HuH-7.5 (cell line): ENCODE data around the gene PLEKHM1.
"Not testable (repeated sequence)": the region's sequence is repeated elsewhere in the genome, so short reads cannot be mapped to it uniquely, and the experiment has no call there.

Experiments used
- DNase-seq: peaks from one replicate; pipeline ENCODE4 v3.0.0; 2011; ENCODE audit warnings: low spot score

Gene PLEKHM1

GRCh38 chr17:45490615-45491433 is at the start of gene PLEKHM1:
Gene PLEKHM1, minus strand, starts transcription at chr17:45490721. Its CDS starts 8,237 bp downstream, at chr17:45482484.
- peak; percentile 42 for DNase-seq

- DNase-seq, result not testable (repeated sequence)
Measured at GRCh38 chr17:45538168-45538567, 47.6 kb upstream of the PLEKHM1 start.

DNA sequence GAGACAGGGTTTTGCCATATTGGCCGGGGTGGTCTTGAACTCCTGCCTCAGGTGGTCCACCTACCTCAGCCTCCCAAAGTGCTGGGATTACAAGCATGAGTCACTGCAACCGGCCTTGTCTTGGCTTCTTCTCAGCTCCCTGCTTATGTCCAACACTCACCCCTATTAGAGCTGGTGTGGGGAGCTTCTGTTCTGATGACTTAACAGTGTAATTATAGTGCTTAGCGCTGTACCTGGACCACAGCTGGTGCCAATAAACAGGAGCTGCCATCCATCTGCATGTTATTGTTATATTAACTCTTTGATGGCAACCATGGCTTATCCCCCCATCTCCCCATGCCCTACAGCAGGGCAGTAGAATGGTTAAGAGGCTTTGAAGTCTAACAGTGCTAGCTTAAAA is 15.6 kb upstream of the PLEKHM1 start:
- DNase-seq, result not testable (repeated sequence)

DNA sequence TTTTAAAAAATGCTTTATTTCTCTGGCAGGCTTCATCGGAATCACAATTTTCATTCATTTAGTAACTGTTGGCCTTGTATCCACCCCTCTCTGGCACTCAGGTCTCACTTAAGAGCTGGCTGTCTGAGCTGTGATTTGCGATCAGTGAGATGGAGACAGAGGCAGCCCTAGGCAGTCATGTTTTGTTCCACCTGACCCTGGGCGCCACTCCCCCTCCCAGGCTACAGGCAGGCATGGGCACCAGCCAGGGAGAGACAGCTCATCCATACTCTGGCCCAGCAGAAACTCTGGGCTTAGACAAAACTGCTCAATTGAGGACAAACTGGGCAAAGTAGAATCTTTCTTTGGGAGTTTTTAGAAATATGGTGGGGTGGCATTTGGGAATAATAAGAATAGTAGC is 14.7 kb upstream of the PLEKHM1 start:
- DNase-seq, result not testable (repeated sequence)

DNA sequence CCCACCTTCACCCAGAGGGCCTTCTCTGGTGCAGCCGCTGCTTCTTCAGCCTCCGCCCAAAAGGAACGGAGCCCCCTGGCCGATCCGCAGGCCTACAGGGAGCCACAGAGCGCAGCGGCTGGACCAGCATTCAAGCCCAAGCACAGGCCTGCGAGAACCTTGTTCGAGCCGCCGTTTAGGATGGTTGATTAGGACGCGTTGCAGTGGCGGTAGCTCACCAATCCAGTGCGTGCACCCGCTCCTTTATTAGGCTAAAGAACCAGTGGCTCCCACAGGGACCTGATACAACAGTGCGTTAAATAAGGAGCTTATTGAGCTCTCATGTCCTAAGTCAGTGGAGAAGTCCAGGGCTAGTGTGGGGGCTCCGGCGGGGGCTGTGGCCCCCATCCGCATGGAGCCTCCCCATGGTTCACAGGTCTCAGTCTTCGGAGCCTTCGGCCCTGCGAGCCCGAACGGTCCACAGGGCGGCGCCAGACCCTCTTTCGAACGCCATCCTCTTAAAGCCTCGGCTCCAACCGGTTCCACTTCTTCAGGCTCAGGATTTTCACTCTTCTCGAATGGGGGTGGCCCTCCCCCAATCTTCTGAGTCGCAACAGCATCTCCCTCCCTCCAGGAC is 10.7 kb upstream of the PLEKHM1 start:
- DNase-seq, result not testable (repeated sequence)

GRCh38 chr17:45500478-45500877 is 10.0 kb upstream of the PLEKHM1 start:
- not testable (repeated sequence) for DNase-seq

DNA sequence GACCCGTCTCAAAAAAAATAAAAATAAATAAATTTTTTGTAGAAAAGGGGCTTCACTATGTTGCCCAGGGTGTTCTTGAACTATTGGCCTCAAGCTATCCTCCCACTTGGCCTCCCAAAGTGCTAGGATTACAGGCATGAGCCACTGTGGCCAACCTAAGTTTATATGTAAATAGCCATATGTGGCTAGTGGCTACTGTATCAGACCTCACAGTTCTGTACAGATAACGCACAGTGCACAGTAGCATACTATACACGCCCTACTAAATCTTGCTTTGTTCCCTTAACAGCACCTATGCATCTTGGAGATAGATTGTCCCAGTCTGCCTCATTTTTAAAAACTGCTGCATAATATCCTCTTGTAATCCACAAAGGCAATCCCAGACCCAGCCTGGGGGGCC is 8.7 kb upstream of the PLEKHM1 start:
- DNase-seq, result not testable (repeated sequence)

GRCh38 chr17:45498377-45498776 is 7.9 kb upstream of the PLEKHM1 start:
- DNase-seq, result not testable (repeated sequence)

DNA sequence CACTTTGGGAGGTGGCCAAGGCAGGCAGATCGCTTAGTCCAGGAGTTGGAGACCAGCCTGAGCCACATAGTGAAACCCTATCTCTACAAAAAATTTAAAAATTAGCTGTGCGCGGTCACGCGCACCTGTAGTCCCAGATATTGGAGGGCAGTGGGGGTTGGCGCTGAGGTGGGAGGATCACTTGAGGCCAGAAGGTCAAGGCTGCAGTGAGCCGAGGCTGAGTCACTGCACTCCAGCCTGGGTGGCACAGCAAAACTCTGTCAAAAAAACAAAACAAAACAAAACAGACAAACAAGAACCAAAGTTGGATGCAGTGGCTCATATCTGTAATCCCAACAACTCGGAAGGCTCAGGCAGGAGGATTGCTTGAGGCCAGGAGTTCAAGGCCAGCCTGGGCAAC is 6.9 kb upstream of the PLEKHM1 start:
- DNase-seq, result not testable (repeated sequence)

DNA sequence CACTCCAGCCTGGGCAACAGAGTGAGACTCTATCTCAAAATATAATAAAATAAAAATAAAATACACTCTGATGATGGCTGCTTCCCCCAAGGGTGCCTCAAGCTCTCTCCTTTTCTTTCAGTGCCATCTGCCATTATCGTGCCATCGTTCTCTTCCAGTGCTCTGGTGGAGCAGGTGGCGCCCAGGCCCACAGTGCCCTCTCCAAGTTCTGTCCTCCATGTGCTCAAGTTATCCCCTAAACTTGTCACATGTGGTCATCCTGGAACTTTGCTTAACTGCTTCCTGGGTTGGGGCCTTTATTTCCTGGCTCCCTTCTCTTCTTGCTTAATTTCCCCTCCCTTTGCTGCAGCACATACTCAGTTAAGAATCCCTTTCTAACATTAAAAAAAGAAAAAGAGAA is 6.0 kb upstream of the PLEKHM1 start:
- DNase-seq, result not testable (repeated sequence)

GRCh38 chr17:45494556-45494955 is 4.0 kb upstream of the PLEKHM1 start:
- DNase-seq, result not testable (repeated sequence)

GRCh38 chr17:45492156-45492555 is 1.6 kb upstream of the PLEKHM1 start:
- not testable (repeated sequence) for DNase-seq

DNA sequence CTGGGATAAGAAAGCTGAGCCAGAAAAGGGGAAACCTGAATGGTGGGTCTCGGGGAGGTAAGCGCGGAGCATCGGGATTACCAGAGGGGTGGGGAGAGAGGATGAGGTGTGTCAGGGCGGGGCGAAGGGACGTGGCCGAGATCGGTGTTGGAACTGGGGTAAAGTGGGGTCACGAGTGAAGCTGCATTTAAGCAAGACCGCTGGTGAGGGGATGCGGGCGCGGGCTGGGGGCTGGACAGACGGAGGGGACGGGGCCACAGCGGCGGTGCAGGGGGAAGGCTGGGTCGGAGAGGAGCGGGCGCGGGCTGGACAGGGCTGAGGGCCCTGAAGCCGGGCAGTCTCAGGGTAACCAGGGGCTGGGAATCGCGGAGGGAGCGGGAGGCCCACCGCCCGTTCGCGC is 323 bp downstream of the PLEKHM1 start:
- DNase-seq, result not testable (repeated sequence)

DNA sequence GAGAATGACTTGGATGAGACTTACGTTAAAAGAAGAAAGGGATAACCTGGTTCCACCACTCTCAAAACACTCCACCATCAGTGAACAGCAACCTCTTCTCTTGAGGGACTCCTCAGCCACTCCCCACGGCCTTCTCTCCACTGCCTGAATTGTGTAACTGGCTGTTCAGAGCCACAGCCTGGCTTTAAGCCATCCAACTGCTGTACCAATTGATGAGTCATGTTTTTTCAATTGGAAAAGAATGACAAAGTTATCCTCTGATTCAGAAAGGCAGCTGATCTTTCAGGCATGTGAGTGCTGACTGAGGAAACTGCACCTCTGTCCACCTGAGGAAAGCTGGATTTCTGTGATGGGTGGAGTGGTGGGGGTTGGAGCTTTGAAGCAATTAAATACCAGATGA is 2.8 kb downstream of the PLEKHM1 start:
- not testable (repeated sequence) for DNase-seq

DNA sequence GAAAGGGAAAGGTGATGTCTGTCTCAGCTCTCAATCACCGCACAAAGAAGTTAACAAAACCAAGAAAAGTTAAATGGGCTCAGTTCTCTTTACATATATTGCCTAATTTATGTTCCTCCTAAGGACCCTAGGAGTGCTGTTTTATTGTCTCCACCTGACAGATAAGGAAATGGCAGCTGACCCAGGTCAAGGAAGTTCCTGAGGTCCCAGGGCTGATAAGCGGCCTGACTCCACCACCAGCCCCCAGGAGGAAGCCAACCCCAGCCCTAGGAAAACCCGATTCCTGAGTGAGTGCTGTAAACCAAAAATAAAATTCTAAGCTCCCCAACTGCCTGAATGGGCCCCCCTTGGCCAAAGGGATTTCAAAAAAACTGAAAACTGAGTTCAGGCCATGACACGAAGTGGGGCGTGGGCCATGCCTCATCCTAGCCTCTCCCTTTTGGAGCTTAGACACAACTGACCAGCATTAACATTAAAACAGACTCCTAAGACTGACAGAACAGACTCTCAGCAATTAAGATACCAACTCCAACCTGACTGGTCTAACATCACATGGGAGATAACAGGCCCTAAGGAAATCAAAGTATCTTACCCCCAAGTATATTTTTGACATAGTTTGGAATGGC is 6.8 kb downstream of the PLEKHM1 start:
- not testable (repeated sequence) for DNase-seq

GRCh38 chr17:45483177-45483576 is 7.3 kb downstream of the PLEKHM1 start:
- not testable (repeated sequence) for DNase-seq

DNA sequence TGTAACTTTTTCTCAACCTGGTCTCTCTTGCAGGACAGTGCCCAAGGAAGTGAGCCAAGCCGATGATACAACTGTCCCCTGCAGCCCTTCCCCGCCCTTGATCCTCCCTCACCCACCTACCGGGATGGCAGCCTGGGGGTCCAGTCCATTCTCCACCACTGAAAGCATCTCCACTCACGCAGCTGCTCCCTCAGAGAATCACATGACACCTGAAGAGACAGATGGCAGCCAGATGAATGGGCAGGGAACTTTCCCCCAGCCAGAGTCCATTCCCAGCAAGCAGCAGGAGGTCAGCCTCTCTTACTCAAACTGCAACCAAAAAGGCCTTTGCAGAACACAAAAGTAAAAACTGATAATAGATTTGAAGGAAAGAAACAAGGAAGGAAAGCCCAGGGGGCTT is 8.2 kb downstream of the PLEKHM1 start:
- not testable (repeated sequence) for DNase-seq

DNA sequence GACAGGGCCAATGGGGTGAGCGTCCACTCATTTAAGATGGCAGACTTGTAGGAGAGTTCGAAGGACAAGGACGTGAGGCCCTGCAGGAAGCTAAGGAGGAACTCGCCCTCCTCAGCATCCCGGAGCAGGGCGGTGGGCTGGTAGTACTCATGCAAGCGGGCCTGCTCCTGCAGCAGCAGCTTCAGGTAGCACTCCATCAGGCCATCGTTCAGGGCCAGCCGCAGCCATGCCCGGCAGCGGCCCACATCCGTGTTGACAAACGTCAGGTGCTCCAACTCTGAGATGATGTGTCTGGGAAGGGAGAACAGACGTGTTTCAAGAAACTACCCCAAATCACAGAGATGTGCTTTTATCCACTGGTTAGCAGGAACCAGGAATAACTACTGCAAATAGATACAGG is 15.1 kb downstream of the PLEKHM1 start:
- DNase-seq, result not testable (repeated sequence)

DNA sequence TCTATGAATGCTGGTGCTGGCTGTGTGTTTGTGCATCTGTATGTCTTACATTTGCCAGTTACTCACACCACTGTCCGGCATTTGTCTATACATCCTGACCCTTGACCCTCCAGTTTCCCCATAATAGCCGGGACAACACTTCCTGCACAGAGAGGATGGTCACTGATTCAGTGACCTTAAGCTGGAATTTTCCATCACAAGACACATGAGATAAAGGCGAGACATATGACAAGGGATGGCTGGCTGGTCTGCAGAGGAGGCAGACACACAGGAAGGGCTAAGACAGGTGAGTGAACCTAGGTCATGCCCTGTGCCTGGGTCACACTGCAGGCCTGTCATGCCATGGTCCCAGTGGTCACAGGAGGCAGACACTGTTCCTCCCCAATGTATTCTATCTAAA is 18.3 kb downstream of the PLEKHM1 start:
- not testable (repeated sequence) for DNase-seq

GRCh38 chr17:45469204-45469563 is 21.3 kb downstream of the PLEKHM1 start:
- not testable (repeated sequence) for DNase-seq

DNA sequence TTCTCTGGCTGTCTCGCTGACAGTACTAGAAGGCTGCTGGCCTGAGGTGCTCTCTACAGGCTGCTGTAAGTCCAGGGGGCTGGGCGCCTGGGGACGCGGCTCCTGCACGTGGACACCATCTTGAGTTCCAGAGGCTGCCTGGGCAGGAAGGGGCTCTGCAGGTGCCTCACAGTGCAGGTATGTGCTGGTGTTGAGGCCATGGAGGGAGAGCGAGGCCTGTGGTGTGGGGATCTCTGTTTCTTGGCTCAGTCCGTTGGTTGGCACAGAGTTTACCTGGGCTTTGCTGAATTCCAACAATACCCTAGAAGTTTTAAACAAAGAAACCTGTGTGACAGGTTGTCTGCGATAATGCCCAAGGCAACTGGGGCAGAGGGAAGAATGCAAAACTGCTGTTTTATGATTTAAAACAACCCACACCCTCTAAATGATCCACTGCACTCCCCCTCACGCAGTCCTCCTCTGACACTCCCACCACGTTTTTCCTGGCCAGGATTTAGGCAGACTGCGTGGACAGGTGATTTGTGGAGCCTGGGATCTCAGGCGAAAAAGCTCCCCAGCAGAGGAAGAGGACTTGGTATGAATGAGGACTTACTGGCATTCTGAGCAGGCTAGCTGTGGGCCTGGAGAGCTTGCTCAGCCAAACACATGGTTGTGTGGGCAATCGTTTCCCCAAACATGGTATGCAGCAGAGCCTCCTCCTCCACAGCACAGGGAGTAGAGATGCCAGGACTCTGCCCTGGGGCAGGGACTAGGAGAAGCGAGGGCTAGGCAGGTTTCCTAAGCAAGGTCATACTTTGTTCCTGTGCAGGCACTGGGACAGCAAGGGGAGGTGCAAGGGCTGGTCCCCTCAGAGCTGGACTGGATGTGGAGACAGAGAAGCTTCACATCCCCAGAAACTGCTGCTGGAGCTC is 22.0 kb downstream of the PLEKHM1 start:
- DNase-seq, result not testable (repeated sequence)
